Lung (tissue), 12 donors: ENCODE results near the gene DNMT3A. TPM values are rescaled to one million over a fixed set of nuclear protein-coding genes. Genes with fewer than 3 reads are reported as not detected.

Experiments used
- ATAC-seq: fragments of 200-7000 bp; cut with Tn5 transposase; one replicate; pipeline ENCODE4 v1.9.1; 2020; ENCODE audit warnings: moderate number of reproducible peaks; ENCODE audit not compliant: insufficient read depth, low FRiP score
- DNase-seq, 3 donors: peaks; one replicate each; pipeline ENCODE4 v3.0.0-alpha.2; 2013 to 2017
- H3K27ac ChIP-seq, 2 donors: one replicate each; pipeline ENCODE4 v1.5.1; 2013; ENCODE audit warnings: mild to moderate bottlenecking in 2 of 2, moderate library complexity in 2 of 2, control low read depth in 1 of 2, inconsistent platforms in 1 of 2, low read depth in 1 of 2, low read length in 1 of 2
- H3K27me3 ChIP-seq, 3 donors: one replicate each; pipeline ENCODE4 v1.5.1; 2013; ENCODE audit warnings: low read length in 2 of 3; ENCODE audit not compliant: control insufficient read depth in 3 of 3, insufficient read depth in 3 of 3
- H3K36me3 ChIP-seq, 4 donors: one replicate each; pipeline ENCODE4 v1.5.1; 2013; ENCODE audit warnings: low read length in 4 of 4, mild to moderate bottlenecking in 1 of 4, moderate library complexity in 1 of 4; ENCODE audit not compliant: control insufficient read depth in 4 of 4, insufficient read depth in 4 of 4
- H3K4me1 ChIP-seq, 5 donors: one replicate each; pipeline ENCODE4 v1.5.1; 2013; ENCODE audit warnings: low read length in 5 of 5, mild to moderate bottlenecking in 2 of 5, moderate library complexity in 1 of 5; ENCODE audit not compliant: control insufficient read depth in 5 of 5, insufficient read depth in 5 of 5
- H3K4me3 ChIP-seq: one replicate; pipeline ENCODE4 v1.5.1; 2013; ENCODE audit warnings: mild to moderate bottlenecking, control low read depth, moderate library complexity
- H3K9ac ChIP-seq, 2 donors: one replicate each; pipeline ENCODE4 v1.5.1; 2013; ENCODE audit warnings: low read length in 2 of 2, control low read depth in 1 of 2; ENCODE audit not compliant: insufficient read depth in 1 of 2
- H3K9me3 ChIP-seq, 4 donors: one replicate each; pipeline ENCODE4 v1.5.1; 2013; ENCODE audit warnings: low read length in 3 of 4, mild to moderate bottlenecking in 1 of 4, moderate library complexity in 1 of 4; ENCODE audit not compliant: control insufficient read depth in 4 of 4, insufficient read depth in 3 of 4
- CTCF ChIP-seq: IDR thresholded peaks from 2 replicates; pipeline ENCODE4 v1.5.1; 2012; ENCODE audit warnings: mild to moderate bottlenecking; ENCODE audit errors: control extremely low read depth, extremely low read depth
- WGBS, 2 donors: extraction: QIAGEN DNeasy Blood & Tissue Kit; methylation state at CpG; one replicate each; pipeline ENCODE4 v1.1.7; 2013; 5-methylcytosine and 5-hydroxymethylcytosine counted together
- polyA plus RNA-seq, 2 donors: library from polyadenylated mRNA; stranded (reverse); fragments of 200-250 nt; gene quantifications; one replicate each; pipeline ENCODE4 v1.2.1, GENCODE V29; 2013
- total RNA-seq, 2 donors: library from RNA; depleted of rRNA in 1 of 2; stranded (reverse); fragments of >200 nt in 1 of 2; gene quantifications; one replicate each; pipeline ENCODE4 v1.2.1, GENCODE V29; 2014 to 2021
- donor health status: control.
- donor health status: control.
- donor health status: Bipolar disorder and iron deficiency.
- donor health status: healthy.
- donor health status: DM: yes; HTN: yes; CAD: no.

Gene DNMT3A
- total and polyA plus RNA-seq, 4 donors = 9.2 to 61.0 (median 26.9) TPM

DNA sequence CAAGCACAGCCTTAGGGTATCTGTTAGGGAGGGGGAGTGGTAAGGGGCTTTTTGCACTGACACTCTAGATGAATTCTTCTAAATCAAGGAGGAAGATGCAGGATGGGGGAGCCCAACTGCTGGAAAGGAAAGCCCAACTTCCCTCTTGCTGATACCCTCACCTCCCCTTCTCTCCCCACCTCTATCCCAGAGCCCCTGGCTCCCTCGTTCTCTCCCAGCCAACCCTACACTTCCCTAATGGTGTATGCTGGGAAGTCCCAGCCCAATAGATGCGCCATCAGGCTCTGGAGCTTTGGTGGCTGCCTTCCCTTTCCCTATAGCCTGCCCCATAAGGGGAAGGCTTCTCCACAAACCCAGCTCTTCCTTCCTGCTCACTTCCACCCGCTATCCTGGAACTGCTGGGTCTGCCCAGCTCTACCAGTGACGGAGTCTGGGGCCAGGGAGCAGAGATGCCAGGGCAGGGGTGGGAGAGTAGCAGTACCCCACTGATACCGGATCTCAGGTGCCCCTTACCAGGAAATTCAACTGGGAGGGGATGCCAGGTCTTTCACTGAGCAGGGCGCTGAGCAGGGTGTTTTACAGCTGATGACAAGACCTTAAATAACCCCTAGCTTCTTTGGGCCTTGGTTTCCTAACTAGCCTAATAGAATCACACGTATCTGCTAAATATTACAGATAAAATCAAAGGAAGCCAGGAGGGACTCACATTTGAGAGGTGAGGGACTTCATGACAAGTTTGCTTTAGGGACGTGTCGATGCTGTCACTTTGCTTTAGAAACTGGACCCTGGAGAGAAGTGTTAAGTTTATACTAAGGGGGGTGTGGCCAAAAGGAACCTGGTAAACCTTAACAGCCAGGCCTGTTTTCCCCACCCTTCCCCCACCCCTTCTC, 82.6 kb downstream of the DNMT3A start:
- Histone ChIP-seq H3K9ac (no peak overlapping the region), H3K27me3 (no peaks in the 10 kb centered on the region), H3K4me3 (no peak overlapping the region), H3K27ac (no peak overlapping the region), H3K9me3 (no peaks in the 10 kb centered on the region), H3K36me3 (peaks cover 0 to 29% (median 20%) of the 10 kb centered on the region in 4 donors), H3K4me1 (peaks cover 0 to 30% (median 16%) of the 10 kb centered on the region in 5 donors)
- no peak for TF ChIP-seq CTCF
- ATAC-seq (no peak), DNase-seq (no peak)
- 76 to 90% methylated on average over 9 of the region's 9 CpGs for WGBS, 2 donors

GRCh38 chr2:25257931-25258846, 83.5 kb downstream of the DNMT3A start:
- Histone ChIP-seq H3K4me3 (no peak overlapping the region), H3K27ac (no peak overlapping the region), H3K4me1 (peaks cover 0 to 33% (median 16%) of the 10 kb centered on the region in 5 donors), H3K36me3 (peaks cover 0 to 24% (median 18%) of the 10 kb centered on the region in 4 donors), H3K9me3 (no peaks in the 10 kb centered on the region), H3K9ac (no peak overlapping the region), H3K27me3 (no peaks in the 10 kb centered on the region)
- WGBS, 2 donors = 84 to 90% methylated on average over 9 of the region's 9 CpGs
- peak in 1 of 3 donors; percentile 60 for DNase-seq
- no peak for ATAC-seq
- no peak for TF ChIP-seq CTCF

GRCh38 chr2:25257032-25257552, 84.6 kb downstream of the DNMT3A start:
- ATAC-seq (no peak), DNase-seq (peak; percentile 81 to 91 (median 89))
- Histone ChIP-seq H3K9ac (peak overlapping the region in 1 of 2 donors; percentile 3), H3K4me3 (no peak overlapping the region), H3K4me1 (peaks cover 0 to 39% (median 16%) of the 10 kb centered on the region in 5 donors), H3K9me3 (no peaks in the 10 kb centered on the region), H3K27ac (peak overlapping the region in 1 of 2 donors; percentile 13), H3K36me3 (peaks cover 0 to 21% (median 17%) of the 10 kb centered on the region in 4 donors), H3K27me3 (no peaks in the 10 kb centered on the region)
- WGBS, 2 donors = 52 to 55% methylated on average over 9 of the region's 9 CpGs
- TF ChIP-seq CTCF = no peak
